Ectodermal cell (in vitro differentiated cells): ENCODE results near the gene CHIA.
"Not testable (repeated sequence)": the region's sequence is repeated elsewhere in the genome, so short reads cannot be mapped to it uniquely, and the experiment has no call there.

ENCODE experiments used
- H3K27ac ChIP-seq: 2 replicates; pipeline ENCODE4 v1.7.0; 2013; ENCODE audit warnings: mild to moderate bottlenecking, low read depth, low read length; ENCODE audit not compliant: insufficient read depth, poor library complexity, severe bottlenecking
- H3K27me3 ChIP-seq: 2 replicates; pipeline ENCODE4 v1.7.0; 2013; ENCODE audit warnings: mild to moderate bottlenecking, low read length; ENCODE audit not compliant: insufficient read depth, control insufficient read depth, poor library complexity, severe bottlenecking
- H3K36me3 ChIP-seq: one replicate; pipeline ENCODE4 v1.7.0; 2013; ENCODE audit warnings: low read length; ENCODE audit not compliant: control insufficient read depth, insufficient read depth
- H3K4me1 ChIP-seq: one replicate; pipeline ENCODE4 v1.7.0; 2013; ENCODE audit warnings: low read length; ENCODE audit not compliant: control insufficient read depth, insufficient read depth
- H3K4me3 ChIP-seq: 2 replicates; pipeline ENCODE4 v1.7.0; 2013; ENCODE audit warnings: low read depth, low read length, control low read depth; ENCODE audit not compliant: insufficient read depth
- H3K9me3 ChIP-seq: 2 replicates; pipeline ENCODE4 v1.7.0; 2013; ENCODE audit warnings: mild to moderate bottlenecking, low read length, moderate library complexity; ENCODE audit not compliant: control insufficient read depth
- WGBS, 2 experiments: methylation state at CpG; one replicate each; pipeline ENCODE4 v1.1.7; 2013; ENCODE audit warnings: missing lambda C conversion rate in 2 of 2; 5-methylcytosine and 5-hydroxymethylcytosine counted together

Gene CHIA

GRCh38 chr1:111359376-111359775 is 68.7 kb downstream of the CHIA start:
- H3K27ac ChIP-seq = no peak overlapping the region
- 96 to 97% methylated on average over 3 of the region's 3 CpGs for WGBS, 2 experiments
- H3K9me3 ChIP-seq = no peaks in the 10 kb centered on the region
- H3K27me3 ChIP-seq = no peaks in the 10 kb centered on the region
- peaks cover 1% of the 10 kb centered on the region for H3K4me1 ChIP-seq
- no peak overlapping the region for H3K4me3 ChIP-seq
- no peaks in the 10 kb centered on the region for H3K36me3 ChIP-seq

- not testable (repeated sequence) for H3K27ac ChIP-seq
Measured at GRCh38 chr1:111360257-111360656, 69.6 kb downstream of the CHIA start.

GRCh38 chr1:111361761-111362160 is 71.1 kb downstream of the CHIA start:
- peaks cover 5% of the 10 kb centered on the region for H3K4me1 ChIP-seq
- no peak overlapping the region for H3K4me3 ChIP-seq
- no peaks in the 10 kb centered on the region for H3K36me3 ChIP-seq
- no peak overlapping the region for H3K27ac ChIP-seq
- no peaks in the 10 kb centered on the region for H3K27me3 ChIP-seq
- H3K9me3 ChIP-seq = no peaks in the 10 kb centered on the region
- WGBS, 2 experiments = 90 to 94% methylated on average over 9 of the region's 9 CpGs

More at GRCh38 chr1:111360257-111360656, 69.6 kb downstream of the CHIA start:
- H3K9me3 ChIP-seq, H3K27me3 ChIP-seq, H3K4me1 ChIP-seq, H3K4me3 ChIP-seq, H3K36me3 ChIP-seq: not testable (repeated sequence)
- 60 to 72% methylated on average over 4 of the region's 4 CpGs for WGBS, 2 experiments

GRCh38 chr1:111364690-111365089 is 74.0 kb downstream of the CHIA start:
- no peaks in the 10 kb centered on the region for H3K36me3 ChIP-seq
- H3K9me3 ChIP-seq = no peaks in the 10 kb centered on the region
- peaks cover 5% of the 10 kb centered on the region for H3K4me1 ChIP-seq
- WGBS, 2 experiments = 64 to 68% methylated on average over 4 of the region's 4 CpGs
- no peaks in the 10 kb centered on the region for H3K27me3 ChIP-seq
- H3K27ac ChIP-seq = no peak overlapping the region
- H3K4me3 ChIP-seq = no peak overlapping the region

- Histone ChIP-seq H3K27ac (no peak overlapping the region), H3K36me3 (no peaks in the 10 kb centered on the region)
Measured at GRCh38 chr1:111366256-111366655, 75.6 kb downstream of the CHIA start.

GRCh38 chr1:111369177-111369576 is 78.5 kb downstream of the CHIA start:
- no peaks in the 10 kb centered on the region for H3K36me3 ChIP-seq
- H3K27ac ChIP-seq = no peak overlapping the region
- H3K9me3 ChIP-seq = no peaks in the 10 kb centered on the region
- peaks cover 5% of the 10 kb centered on the region for H3K4me1 ChIP-seq
- WGBS, 2 experiments = 93% methylated on average over 2 of the region's 2 CpGs
- H3K4me3 ChIP-seq = no peak overlapping the region
- H3K27me3 ChIP-seq = no peaks in the 10 kb centered on the region

More at GRCh38 chr1:111366256-111366655, 75.6 kb downstream of the CHIA start:
- WGBS, 2 experiments = 81 to 87% methylated on average over 1 of the region's 1 CpG
- Histone ChIP-seq H3K27me3 (no peaks in the 10 kb centered on the region), H3K4me1 (peaks cover 5% of the 10 kb centered on the region), H3K4me3 (no peak overlapping the region), H3K9me3 (no peaks in the 10 kb centered on the region)

- no peaks in the 10 kb centered on the region for H3K9me3 ChIP-seq
- no peak overlapping the region for H3K27ac ChIP-seq
- WGBS, 2 experiments = 92 to 95% methylated on average over 3 of the region's 3 CpGs
- no peaks in the 10 kb centered on the region for H3K27me3 ChIP-seq
- no peak overlapping the region for H3K4me3 ChIP-seq
- H3K36me3 ChIP-seq = no peaks in the 10 kb centered on the region
- H3K4me1 ChIP-seq = peaks cover 1% of the 10 kb centered on the region
Measured at GRCh38 chr1:111369645-111370044, 79.0 kb downstream of the CHIA start.
